ENCODE results near the gene PLXND1.
A peak's percentile ranks its signal among the peaks of the same experiment; 100 is the strongest.

Gene PLXND1

DNA sequence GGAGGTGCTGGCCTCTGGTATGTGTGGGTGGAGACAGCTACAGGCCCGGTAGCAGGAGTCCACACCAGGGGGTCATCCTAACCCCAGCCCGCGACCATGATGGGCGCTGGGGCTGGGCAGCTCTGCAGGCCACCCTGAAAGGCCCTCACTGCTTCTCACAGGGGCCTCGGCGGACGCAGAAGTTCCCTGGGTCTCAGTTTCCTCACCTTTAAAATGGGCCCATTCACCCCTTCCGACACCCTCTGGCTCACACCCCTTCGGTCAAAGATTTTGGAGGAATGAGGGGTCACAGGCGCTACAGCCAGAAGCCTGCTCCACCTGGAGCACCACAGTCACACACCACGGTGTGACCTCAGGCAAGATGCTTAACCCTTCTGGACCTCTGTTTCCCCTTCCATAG, 8.0 kb downstream of the PLXND1 start:
- Histone ChIP-seq H3K36me3 (ENCODE audit: insufficient read depth, low read length) (no peaks in the 10 kb centered on the region), H3K27ac (ENCODE audit: low read depth, low read length) (peak overlapping the region; percentile 40; the same call in 1 of the 2 replicates), H3K4me3 (ENCODE audit: low read length) (no peak overlapping the region), H3K27me3 (ENCODE audit: insufficient read depth, low read length) (no peaks in the 10 kb centered on the region), H3K9ac (ENCODE audit: low read depth, low read length) (no peak overlapping the region), H3K9me3 (ENCODE audit: insufficient read depth, low read depth, low read length) (no peaks in the 10 kb centered on the region), H3K4me1 (ENCODE audit: insufficient read depth, low read length) (peaks cover 66% of the 10 kb centered on the region)
- WGBS = 83% methylated on average over 11 of the region's 11 CpGs

DNA sequence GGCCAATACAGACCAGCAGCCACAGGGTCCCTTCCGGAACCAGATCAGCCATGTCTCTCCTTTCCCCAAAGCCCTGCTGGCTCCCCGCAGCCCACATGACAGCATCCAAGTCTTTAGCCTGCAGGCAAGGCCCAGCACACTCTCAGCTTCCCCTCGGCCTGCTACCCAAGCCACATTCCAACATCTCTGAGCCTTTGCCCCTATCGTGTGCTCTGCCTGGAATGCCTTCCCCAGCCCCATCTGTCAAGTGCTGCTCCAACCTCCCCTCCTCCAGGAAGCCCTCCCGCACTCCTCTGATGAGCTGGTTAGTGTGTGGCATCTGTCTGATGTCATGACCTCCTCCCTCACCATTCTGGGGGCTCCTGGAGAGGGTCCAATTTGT, 8.5 kb downstream of the PLXND1 start:
- 45% methylated on average over 5 of the region's 5 CpGs for WGBS
- Histone ChIP-seq H3K4me3 (ENCODE audit: low read length) (no peak overlapping the region), H3K27ac (ENCODE audit: low read depth, low read length) (peak overlapping the region; percentile 40; the same call in 1 of the 2 replicates), H3K27me3 (ENCODE audit: insufficient read depth, low read length) (no peaks in the 10 kb centered on the region), H3K9ac (ENCODE audit: low read depth, low read length) (0 out of 2 replicates have a peak overlapping the region, but pooled peaks have one; percentile 23), H3K9me3 (ENCODE audit: insufficient read depth, low read depth, low read length) (no peaks in the 10 kb centered on the region), H3K4me1 (ENCODE audit: insufficient read depth, low read length) (peaks cover 66% of the 10 kb centered on the region), H3K36me3 (ENCODE audit: insufficient read depth, low read length) (no peaks in the 10 kb centered on the region)

DNA sequence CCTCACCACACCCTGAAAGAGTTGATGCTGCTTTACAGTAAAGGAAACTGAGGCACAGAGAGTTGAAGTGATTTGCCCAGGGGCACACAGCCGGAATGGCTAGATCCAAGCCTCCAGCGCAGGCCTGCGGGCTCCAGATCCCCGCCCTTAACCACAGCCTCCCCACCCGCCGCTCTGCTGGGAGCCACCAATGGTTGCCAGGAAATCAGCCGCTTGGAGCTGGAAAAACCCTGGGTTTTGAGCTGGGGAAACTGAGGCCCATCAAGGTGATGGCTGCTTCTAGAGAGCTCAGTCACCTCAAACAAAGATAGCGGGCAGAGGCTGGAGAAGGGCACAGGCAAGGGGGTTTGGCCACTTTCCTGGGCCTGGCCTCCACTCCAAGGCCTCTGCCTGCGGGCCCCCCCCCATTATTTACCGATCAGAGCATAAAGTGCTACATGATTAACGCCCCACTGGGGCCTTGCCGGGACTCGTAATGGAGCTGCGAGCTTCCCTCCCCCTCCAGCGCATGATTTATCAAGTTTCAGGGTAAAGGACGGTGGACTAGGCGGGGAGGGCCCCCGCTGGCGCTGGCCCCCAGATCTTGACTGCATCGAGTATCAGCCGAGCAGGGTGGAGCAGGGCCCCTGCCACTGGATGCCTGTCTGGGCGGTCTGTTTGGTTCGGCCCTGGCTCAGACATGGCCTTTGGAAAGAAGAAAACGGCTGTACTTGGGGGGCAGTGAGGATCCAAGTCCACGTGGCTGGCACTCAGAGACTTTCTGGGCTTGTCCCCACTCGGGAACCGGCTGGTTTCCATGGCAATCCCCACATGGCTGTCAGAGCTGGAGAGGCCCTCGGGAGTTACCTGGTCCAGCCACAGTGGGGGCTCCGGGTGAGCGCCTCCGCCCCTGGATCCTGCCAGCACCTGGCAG, 9.1 kb downstream of the PLXND1 start:
- 66% methylated on average over 31 of the region's 31 CpGs for WGBS
- H3K9ac ChIP-seq (ENCODE audit: low read depth, low read length) = 0 out of 2 replicates have a peak overlapping the region, but pooled peaks have one; percentile 23
- no peak overlapping the region for H3K4me3 ChIP-seq (ENCODE audit: low read length)
- peak overlapping the region; percentile 37; the same call in 1 of the 2 replicates for H3K27ac ChIP-seq (ENCODE audit: low read depth, low read length)
- no peaks in the 10 kb centered on the region for H3K27me3 ChIP-seq (ENCODE audit: insufficient read depth, low read length)
- H3K4me1 ChIP-seq (ENCODE audit: insufficient read depth, low read length) = peaks cover 63% of the 10 kb centered on the region
- H3K36me3 ChIP-seq (ENCODE audit: insufficient read depth, low read length) = no peaks in the 10 kb centered on the region
- H3K9me3 ChIP-seq (ENCODE audit: insufficient read depth, low read depth, low read length) = no peaks in the 10 kb centered on the region

DNA sequence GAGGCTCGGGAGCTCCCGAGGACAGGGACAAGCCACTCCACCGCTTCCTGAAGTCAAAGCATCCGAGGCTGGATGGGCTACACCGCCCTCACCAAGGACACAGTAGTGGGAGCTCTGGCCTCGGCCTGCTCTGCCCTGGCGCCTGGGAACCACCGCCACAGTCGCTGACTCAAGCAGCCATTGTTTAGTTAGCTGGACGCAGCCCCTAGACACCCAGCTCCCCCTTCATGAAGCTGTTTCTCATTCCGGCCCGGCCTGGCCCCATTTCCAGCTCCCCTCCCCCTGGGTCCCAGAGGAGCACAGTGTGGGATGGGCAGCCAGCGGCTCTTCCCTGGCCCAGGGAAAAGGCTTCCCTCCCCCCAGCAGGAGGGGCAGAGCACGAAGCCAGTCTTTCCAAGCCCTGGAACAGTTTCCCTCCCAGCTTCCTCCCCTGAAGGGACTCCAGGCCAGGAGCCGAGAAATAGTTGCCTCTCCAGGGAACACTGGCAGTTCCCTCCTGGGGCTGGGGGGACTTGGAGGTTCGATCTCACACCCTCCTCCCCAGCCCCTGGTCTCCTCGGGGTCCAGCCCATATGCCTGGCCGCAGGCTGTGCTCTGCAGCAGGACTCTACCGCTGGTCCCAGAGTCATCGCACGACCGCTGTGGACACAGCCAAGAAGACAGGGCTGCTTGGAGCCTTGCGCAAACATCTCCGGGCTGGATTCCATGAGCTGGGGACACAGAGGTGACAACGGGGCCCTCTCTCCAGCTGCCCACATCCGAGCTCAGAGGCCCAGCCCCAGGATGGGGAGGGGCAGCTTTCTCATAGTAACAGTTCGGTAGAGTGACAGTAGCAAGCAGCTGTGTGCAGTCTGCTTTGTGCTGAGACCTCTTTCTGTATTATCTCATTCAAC, 10.0 kb downstream of the PLXND1 start:
- no peaks in the 10 kb centered on the region for H3K36me3 ChIP-seq (ENCODE audit: insufficient read depth, low read length)
- no peaks in the 10 kb centered on the region for H3K9me3 ChIP-seq (ENCODE audit: insufficient read depth, low read depth, low read length)
- peak overlapping the region; percentile 72; the same call in 1 of the 2 replicates for H3K27ac ChIP-seq (ENCODE audit: low read depth, low read length)
- H3K9ac ChIP-seq (ENCODE audit: low read depth, low read length) = no peak overlapping the region
- peaks cover 66% of the 10 kb centered on the region for H3K4me1 ChIP-seq (ENCODE audit: insufficient read depth, low read length)
- H3K4me3 ChIP-seq (ENCODE audit: low read length) = no peak overlapping the region
- no peaks in the 10 kb centered on the region for H3K27me3 ChIP-seq (ENCODE audit: insufficient read depth, low read length)
- 48% methylated on average over 27 of the region's 27 CpGs for WGBS

DNA sequence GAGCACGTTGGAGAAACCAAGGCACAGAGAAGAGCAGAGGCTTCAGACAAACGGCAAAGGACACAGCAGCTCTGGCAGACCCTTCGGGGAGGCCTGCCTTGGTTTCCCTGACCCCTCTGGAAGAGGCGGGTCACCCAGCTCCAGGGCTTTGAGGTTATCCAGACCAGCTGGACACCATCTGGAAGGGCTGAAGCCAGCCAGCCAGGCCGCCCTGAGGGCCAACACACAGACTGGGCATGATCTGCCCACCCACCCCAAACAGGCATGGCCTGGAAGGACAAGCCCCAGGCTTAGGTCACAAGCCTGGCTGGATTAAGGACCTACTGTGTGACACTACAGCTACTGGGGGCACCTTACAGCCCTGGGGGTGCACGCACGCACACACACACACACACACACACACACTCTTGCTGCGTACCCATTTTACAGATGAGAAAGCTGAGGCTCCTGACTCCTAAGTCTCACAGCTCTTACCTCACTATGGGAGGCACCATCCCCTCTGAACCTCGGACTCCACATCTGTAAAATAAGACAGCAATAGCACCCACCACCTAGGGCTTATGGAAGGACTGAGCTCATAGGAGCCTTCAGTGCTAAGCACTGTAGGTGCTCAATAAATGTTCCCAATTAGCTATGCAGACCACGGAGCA, 10.8 kb downstream of the PLXND1 start:
- H3K9ac ChIP-seq (ENCODE audit: low read depth, low read length) = no peak overlapping the region
- H3K27ac ChIP-seq (ENCODE audit: low read depth, low read length) = no peak overlapping the region
- H3K36me3 ChIP-seq (ENCODE audit: insufficient read depth, low read length) = no peaks in the 10 kb centered on the region
- no peaks in the 10 kb centered on the region for H3K9me3 ChIP-seq (ENCODE audit: insufficient read depth, low read depth, low read length)
- no peak overlapping the region for H3K4me3 ChIP-seq (ENCODE audit: low read length)
- WGBS = 76% methylated on average over 10 of the region's 10 CpGs
- H3K4me1 ChIP-seq (ENCODE audit: insufficient read depth, low read length) = peaks cover 67% of the 10 kb centered on the region
- H3K27me3 ChIP-seq (ENCODE audit: insufficient read depth, low read length) = no peaks in the 10 kb centered on the region

DNA sequence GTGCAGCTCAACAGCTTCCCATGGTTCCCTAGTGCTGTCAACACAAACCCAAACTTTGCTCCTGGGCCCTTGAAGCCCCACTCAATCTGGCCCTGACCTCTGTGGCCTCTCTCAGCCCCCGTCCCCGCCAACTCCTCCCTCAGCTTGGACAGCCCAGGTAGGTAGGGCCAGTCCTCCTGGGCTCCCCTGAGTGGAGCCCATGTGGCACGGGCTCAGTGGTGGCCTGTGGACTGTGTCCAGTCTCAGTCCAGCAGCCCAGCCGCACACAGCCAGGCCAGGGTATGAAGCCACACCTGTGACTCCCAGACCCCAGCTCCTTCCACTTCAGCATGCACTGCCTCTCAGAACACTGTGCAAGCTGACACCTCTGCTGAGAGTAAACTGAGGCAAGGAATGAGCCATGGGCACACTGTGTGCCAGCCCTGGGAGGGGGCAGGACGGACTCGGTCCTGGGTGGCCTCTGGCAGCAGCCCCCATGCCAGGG, 11.5 kb downstream of the PLXND1 start:
- Histone ChIP-seq H3K36me3 (ENCODE audit: insufficient read depth, low read length) (no peaks in the 10 kb centered on the region), H3K4me3 (ENCODE audit: low read length) (no peak overlapping the region), H3K9me3 (ENCODE audit: insufficient read depth, low read depth, low read length) (no peaks in the 10 kb centered on the region), H3K27ac (ENCODE audit: low read depth, low read length) (no peak overlapping the region), H3K4me1 (ENCODE audit: insufficient read depth, low read length) (peaks cover 61% of the 10 kb centered on the region), H3K9ac (ENCODE audit: low read depth, low read length) (no peak overlapping the region), H3K27me3 (ENCODE audit: insufficient read depth, low read length) (no peaks in the 10 kb centered on the region)
- WGBS = 86% methylated on average over 6 of the region's 6 CpGs

DNA sequence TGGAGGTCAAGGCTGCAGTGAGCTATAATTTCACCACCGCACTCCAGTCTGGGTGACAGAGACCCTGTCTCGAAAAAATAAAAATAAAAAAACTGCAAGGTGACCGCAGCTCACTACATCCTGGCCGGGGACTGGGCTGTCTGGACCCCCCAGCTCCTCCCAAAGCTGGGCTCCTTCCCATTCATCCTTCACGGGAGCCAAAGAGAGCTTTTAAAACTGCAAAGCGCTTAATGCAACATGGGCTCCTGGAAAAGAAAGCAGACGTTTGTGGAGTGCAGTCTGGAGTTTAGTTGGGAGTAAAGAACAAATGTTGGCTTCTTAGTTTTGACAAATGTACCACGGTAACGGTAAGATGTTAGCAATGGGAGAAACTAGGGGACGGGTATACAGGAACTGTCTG, 12.1 kb downstream of the PLXND1 start:
- peak overlapping the region; percentile 38; the same call in 1 of the 2 replicates for H3K27ac ChIP-seq (ENCODE audit: low read depth, low read length)
- no peaks in the 10 kb centered on the region for H3K9me3 ChIP-seq (ENCODE audit: insufficient read depth, low read depth, low read length)
- H3K9ac ChIP-seq (ENCODE audit: low read depth, low read length) = no peak overlapping the region
- H3K4me1 ChIP-seq (ENCODE audit: insufficient read depth, low read length) = peaks cover 57% of the 10 kb centered on the region
- no peaks in the 10 kb centered on the region for H3K27me3 ChIP-seq (ENCODE audit: insufficient read depth, low read length)
- H3K4me3 ChIP-seq (ENCODE audit: low read length) = no peak overlapping the region
- no peaks in the 10 kb centered on the region for H3K36me3 ChIP-seq (ENCODE audit: insufficient read depth, low read length)
- 72% methylated on average over 10 of the region's 10 CpGs for WGBS

DNA sequence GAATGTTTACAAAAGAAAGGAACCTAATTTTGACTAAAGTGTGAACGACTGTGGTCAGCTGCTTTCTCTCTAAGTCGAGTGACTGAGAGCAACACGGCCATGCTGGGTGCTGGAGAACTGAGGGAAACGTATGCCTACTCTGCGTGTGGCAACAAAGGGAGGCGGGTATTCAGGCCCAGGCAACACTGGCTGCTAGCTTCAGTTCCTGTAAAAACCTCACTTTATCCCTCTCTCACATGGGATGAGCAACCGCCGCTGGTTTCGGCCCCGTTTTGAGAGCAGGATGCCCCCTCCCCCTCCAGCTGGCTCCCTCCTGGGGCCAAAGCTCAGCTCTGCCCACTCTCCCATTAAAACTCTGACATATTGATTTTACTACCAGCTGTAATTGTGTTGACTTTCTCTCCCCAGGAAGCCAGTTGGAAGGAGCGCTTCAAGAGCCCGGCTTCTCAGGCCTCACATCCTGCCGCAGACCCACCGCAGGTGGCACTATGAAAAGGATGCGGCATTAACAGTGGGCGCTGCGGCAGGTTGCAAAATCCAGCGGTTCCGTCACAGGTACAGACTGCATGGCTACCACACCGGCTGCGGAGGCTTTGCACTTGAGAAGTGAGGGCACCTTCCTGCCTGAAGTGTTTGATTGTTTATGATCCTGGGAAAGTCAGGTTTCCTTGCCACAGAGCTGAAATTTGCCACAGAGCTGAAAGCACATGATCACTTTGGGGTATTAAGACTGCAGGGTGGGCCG, 12.7 kb downstream of the PLXND1 start:
- 22% methylated on average over 22 of the region's 22 CpGs for WGBS
- peaks cover 53% of the 10 kb centered on the region for H3K4me1 ChIP-seq (ENCODE audit: insufficient read depth, low read length)
- peak overlapping the region; percentile 47; the same call in 1 of the 2 replicates for H3K27ac ChIP-seq (ENCODE audit: low read depth, low read length)

DNA sequence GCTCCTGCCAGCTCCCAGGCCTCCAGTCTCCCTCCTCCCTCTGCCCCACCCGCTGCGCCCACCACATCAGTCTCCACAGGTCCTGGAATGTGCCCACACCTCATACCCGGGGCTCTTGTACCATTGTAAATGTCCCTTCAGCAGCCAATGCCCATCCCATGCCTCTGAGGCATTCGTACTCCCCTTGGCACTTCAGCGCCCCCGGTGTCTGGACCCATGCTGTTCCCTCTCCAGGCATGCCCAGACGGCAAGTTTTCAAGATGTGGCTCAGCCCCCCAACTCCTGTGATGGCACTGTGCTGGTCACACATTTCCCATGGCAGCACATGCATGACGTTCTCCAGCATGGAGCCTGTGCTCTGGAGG, 13.3 kb downstream of the PLXND1 start:
- peaks cover 48% of the 10 kb centered on the region for H3K4me1 ChIP-seq (ENCODE audit: insufficient read depth, low read length)
- H3K9me3 ChIP-seq (ENCODE audit: insufficient read depth, low read depth, low read length) = no peaks in the 10 kb centered on the region
- H3K36me3 ChIP-seq (ENCODE audit: insufficient read depth, low read length) = no peaks in the 10 kb centered on the region
- H3K27ac ChIP-seq (ENCODE audit: low read depth, low read length) = peak overlapping the region; percentile 47
- 61% methylated on average over 8 of the region's 8 CpGs for WGBS
- no peaks in the 10 kb centered on the region for H3K27me3 ChIP-seq (ENCODE audit: insufficient read depth, low read length)
- peak overlapping the region; percentile 22; the same call in 1 of the 2 replicates for H3K9ac ChIP-seq (ENCODE audit: low read depth, low read length)
- no peak overlapping the region for H3K4me3 ChIP-seq (ENCODE audit: low read length)

More for the DNA sequence above, 12.7 kb downstream of the PLXND1 start:
- Histone ChIP-seq H3K36me3 (ENCODE audit: insufficient read depth, low read length) (no peaks in the 10 kb centered on the region), H3K9me3 (ENCODE audit: insufficient read depth, low read depth, low read length) (no peaks in the 10 kb centered on the region), H3K4me3 (ENCODE audit: low read length) (no peak overlapping the region), H3K9ac (ENCODE audit: low read depth, low read length) (0 out of 2 replicates have a peak overlapping the region, but pooled peaks have one; percentile 22), H3K27me3 (ENCODE audit: insufficient read depth, low read length) (no peaks in the 10 kb centered on the region)
